ENCODE data around the gene BRD7. TPM values are rescaled to one million over a fixed set of nuclear protein-coding genes. Genes with fewer than 3 reads are reported as not detected.

The BRD7 gene
- total RNA-seq, 1 experiment from 2014 or later = 45.6 TPM

- CTCF ChIA-PET = no interaction called here
- Histone ChIP-seq H3K27me3 (ENCODE audit: control insufficient read depth, insufficient read depth, low read length) (no peaks in the 10 kb centered on the region), H3K4me3 (ENCODE audit: low read depth in 2 of 2, low read length in 2 of 2) (no peak overlapping the region), H3K36me3 (ENCODE audit: control insufficient read depth, insufficient read depth, low read length) (peaks cover under 1% of the 10 kb centered on the region; the same call in 1 of the 2 replicates), H3K4me1 (ENCODE audit: control insufficient read depth, insufficient read depth, low read length) (no peaks in the 10 kb centered on the region), H3K27ac (ENCODE audit: low read length) (no peak overlapping the region), H3K9me3 (ENCODE audit: control insufficient read depth, insufficient read depth, low read depth, low read length) (no peaks in the 10 kb centered on the region)
- POLR2A ChIA-PET = no interaction called here
- in situ Hi-C loops (cut with HindIII; ENCODE audit: low pct_unique_long_range_greater_than_20kb, low sequenced_read_pairs) (no loop called here), intact Hi-C loops (cut with micrococcal nuclease; ENCODE audit: unreplicated experiment) (no loop called here)
- no peak for ATAC-seq
- no TSS peak for BruUV-seq (replicated peaks)
- no peak for DNase-seq (ENCODE audit: low read depth, low spot score)
- TF ChIP-seq POLR2AphosphoS5 (IDR thresholded peaks at IDR 0.05; ENCODE audit: low read depth, low read length) (no peak), TCF7L2 (IDR thresholded peaks at IDR 0.05; ENCODE audit: low read depth, low read length) (no peak), SIN3A (IDR thresholded peaks at IDR 0.05; ENCODE audit: borderline replicate concordance, insufficient read depth, low read depth, low read length) (no peak)
- TF ChIP-seq, protein P1, sequence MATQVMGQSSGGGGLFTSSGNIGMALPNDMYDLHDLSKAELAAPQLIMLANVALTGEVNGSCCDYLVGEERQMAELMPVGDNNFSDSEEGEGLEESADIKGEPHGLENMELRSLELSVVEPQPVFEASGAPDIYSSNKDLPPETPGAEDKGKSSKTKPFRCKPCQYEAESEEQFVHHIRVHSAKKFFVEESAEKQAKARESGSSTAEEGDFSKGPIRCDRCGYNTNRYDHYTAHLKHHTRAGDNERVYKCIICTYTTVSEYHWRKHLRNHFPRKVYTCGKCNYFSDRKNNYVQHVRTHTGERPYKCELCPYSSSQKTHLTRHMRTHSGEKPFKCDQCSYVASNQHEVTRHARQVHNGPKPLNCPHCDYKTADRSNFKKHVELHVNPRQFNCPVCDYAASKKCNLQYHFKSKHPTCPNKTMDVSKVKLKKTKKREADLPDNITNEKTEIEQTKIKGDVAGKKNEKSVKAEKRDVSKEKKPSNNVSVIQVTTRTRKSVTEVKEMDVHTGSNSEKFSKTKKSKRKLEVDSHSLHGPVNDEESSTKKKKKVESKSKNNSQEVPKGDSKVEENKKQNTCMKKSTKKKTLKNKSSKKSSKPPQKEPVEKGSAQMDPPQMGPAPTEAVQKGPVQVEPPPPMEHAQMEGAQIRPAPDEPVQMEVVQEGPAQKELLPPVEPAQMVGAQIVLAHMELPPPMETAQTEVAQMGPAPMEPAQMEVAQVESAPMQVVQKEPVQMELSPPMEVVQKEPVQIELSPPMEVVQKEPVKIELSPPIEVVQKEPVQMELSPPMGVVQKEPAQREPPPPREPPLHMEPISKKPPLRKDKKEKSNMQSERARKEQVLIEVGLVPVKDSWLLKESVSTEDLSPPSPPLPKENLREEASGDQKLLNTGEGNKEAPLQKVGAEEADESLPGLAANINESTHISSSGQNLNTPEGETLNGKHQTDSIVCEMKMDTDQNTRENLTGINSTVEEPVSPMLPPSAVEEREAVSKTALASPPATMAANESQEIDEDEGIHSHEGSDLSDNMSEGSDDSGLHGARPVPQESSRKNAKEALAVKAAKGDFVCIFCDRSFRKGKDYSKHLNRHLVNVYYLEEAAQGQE (IDR thresholded peaks at IDR 0.05; ENCODE audit: insufficient read depth in 1 of 2, low read depth in 2 of 2, low read length in 1 of 2) = no peak
- TF ChIP-seq, protein P2, sequence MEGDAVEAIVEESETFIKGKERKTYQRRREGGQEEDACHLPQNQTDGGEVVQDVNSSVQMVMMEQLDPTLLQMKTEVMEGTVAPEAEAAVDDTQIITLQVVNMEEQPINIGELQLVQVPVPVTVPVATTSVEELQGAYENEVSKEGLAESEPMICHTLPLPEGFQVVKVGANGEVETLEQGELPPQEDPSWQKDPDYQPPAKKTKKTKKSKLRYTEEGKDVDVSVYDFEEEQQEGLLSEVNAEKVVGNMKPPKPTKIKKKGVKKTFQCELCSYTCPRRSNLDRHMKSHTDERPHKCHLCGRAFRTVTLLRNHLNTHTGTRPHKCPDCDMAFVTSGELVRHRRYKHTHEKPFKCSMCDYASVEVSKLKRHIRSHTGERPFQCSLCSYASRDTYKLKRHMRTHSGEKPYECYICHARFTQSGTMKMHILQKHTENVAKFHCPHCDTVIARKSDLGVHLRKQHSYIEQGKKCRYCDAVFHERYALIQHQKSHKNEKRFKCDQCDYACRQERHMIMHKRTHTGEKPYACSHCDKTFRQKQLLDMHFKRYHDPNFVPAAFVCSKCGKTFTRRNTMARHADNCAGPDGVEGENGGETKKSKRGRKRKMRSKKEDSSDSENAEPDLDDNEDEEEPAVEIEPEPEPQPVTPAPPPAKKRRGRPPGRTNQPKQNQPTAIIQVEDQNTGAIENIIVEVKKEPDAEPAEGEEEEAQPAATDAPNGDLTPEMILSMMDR (IDR thresholded peaks at IDR 0.05) = no peak
Observed at GRCh38 chr16:50334106-50334975, 34.4 kb downstream of the BRD7 start.

DNA sequence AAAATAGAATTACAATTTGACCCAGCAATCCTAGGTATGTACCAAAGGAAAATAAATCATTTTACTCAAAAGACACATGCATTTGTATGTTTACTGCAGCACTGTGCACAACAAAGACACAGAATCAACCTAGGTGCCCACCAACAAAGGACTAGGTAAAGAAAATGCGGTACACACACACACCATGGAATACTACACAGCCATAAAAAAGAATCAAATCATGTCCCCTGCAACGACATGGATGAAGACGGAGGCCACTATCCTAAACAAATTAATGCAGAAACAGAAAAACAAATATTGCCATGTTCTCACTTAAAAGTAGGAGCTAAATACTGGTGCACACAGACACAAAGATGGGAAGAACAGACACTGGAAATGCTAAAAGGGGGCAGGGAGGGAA, 36.2 kb downstream of the BRD7 start:
- in situ Hi-C loops (cut with HindIII; ENCODE audit: low pct_unique_long_range_greater_than_20kb, low sequenced_read_pairs) = no loop called here
- H3K9me3 ChIP-seq (ENCODE audit: control insufficient read depth, insufficient read depth, low read depth, low read length) = no peaks in the 10 kb centered on the region
- H3K4me1 ChIP-seq (ENCODE audit: control insufficient read depth, insufficient read depth, low read length) = no peaks in the 10 kb centered on the region
- POLR2A ChIA-PET = interaction anchor here (0.6 kb wide), 1 partner anchor 489 kb away, joined by 9 read pairs; no protein-coding TSS in a partner anchor
- H3K27ac ChIP-seq (ENCODE audit: low read length) = no peak overlapping the region
- CTCF ChIA-PET = no interaction called here
- H3K36me3 ChIP-seq (ENCODE audit: control insufficient read depth, insufficient read depth, low read length) = no peaks in the 10 kb centered on the region; the same call in 1 of the 2 replicates
- H3K27me3 ChIP-seq (ENCODE audit: control insufficient read depth, insufficient read depth, low read length) = no peaks in the 10 kb centered on the region
- no TSS peak for BruUV-seq (replicated peaks)
- intact Hi-C loops (cut with micrococcal nuclease; ENCODE audit: unreplicated experiment) = no loop called here
- TF ChIP-seq POLR2AphosphoS5 (IDR thresholded peaks at IDR 0.05; ENCODE audit: low read depth, low read length) = no peak
- TF ChIP-seq, protein P1 (IDR thresholded peaks at IDR 0.05; ENCODE audit: insufficient read depth in 1 of 2, low read depth in 2 of 2, low read length in 1 of 2) = no peak
- TF ChIP-seq, protein P2 (IDR thresholded peaks at IDR 0.05) = no peak
- TF ChIP-seq TCF7L2 (IDR thresholded peaks at IDR 0.05; ENCODE audit: low read depth, low read length) = no peak
- no peak for TF ChIP-seq SIN3A (IDR thresholded peaks at IDR 0.05; ENCODE audit: borderline replicate concordance, insufficient read depth, low read depth, low read length)
- no peak overlapping the region for H3K4me3 ChIP-seq (ENCODE audit: low read depth in 2 of 2, low read length in 2 of 2)
- no peak for DNase-seq (ENCODE audit: low read depth, low spot score)
- no peak for ATAC-seq
